ENCODE measurements around the gene CCN5. TPM values are rescaled to one million over a fixed set of nuclear protein-coding genes. Genes with fewer than 3 reads are reported as not detected.

The CCN5 gene
- total RNA-seq, 1 donor from 2014 or later = 134 TPM

- intact Hi-C loops (cut with DNase I) = no loop called here
Observed at GRCh38 chr20:44765091-44765490, 49.9 kb downstream of the CCN5 start.

GRCh38 chr20:44765701-44766347 lies 50.7 kb downstream of the CCN5 start:
- Histone ChIP-seq H3K27me3 (no peaks in the 10 kb centered on the region), H3K9me3 (no peaks in the 10 kb centered on the region), H3K4me3 (no peak overlapping the region), H3K36me3 (no peaks in the 10 kb centered on the region), H3K27ac (no peak overlapping the region), H3K4me1 (no peaks in the 10 kb centered on the region)
- intact Hi-C loops (cut with DNase I) = no loop called here
- TF ChIP-seq POLR2A (IDR thresholded peaks at IDR 0.05) (no peak), CTCF (IDR thresholded peaks at IDR 0.05) (no peak), POLR2AphosphoS5 (IDR thresholded peaks at IDR 0.05; ENCODE audit: insufficient read depth in 1 of 2, low read depth in 1 of 2) (no peak)
- DNase-seq (ENCODE audit: extremely low spot score in 2 of 2) = no peak

More at GRCh38 chr20:44765091-44765490, 49.9 kb downstream of the CCN5 start:
- H3K4me1 ChIP-seq = no peaks in the 10 kb centered on the region
- H3K27ac ChIP-seq = no peak overlapping the region
- no peaks in the 10 kb centered on the region for H3K9me3 ChIP-seq
- no peaks in the 10 kb centered on the region for H3K36me3 ChIP-seq
- H3K4me3 ChIP-seq = no peak overlapping the region
- TF ChIP-seq POLR2AphosphoS5 (IDR thresholded peaks at IDR 0.05; ENCODE audit: insufficient read depth in 1 of 2, low read depth in 1 of 2) = no peak
- TF ChIP-seq POLR2A (IDR thresholded peaks at IDR 0.05) = no peak
- no peak for TF ChIP-seq CTCF (IDR thresholded peaks at IDR 0.05)
- no peaks in the 10 kb centered on the region for H3K27me3 ChIP-seq
- no peak for DNase-seq (ENCODE audit: extremely low spot score in 2 of 2)

GRCh38 chr20:44768256-44768655 lies 53.1 kb downstream of the CCN5 start:
- no peaks in the 10 kb centered on the region for H3K36me3 ChIP-seq
- H3K4me1 ChIP-seq = no peaks in the 10 kb centered on the region
- no peaks in the 10 kb centered on the region for H3K27me3 ChIP-seq
- H3K4me3 ChIP-seq = no peak overlapping the region
- no peak overlapping the region for H3K27ac ChIP-seq
- TF ChIP-seq POLR2A (IDR thresholded peaks at IDR 0.05) (no peak), CTCF (IDR thresholded peaks at IDR 0.05) (no peak), POLR2AphosphoS5 (IDR thresholded peaks at IDR 0.05; ENCODE audit: insufficient read depth in 1 of 2, low read depth in 1 of 2) (no peak)
- intact Hi-C loops (cut with DNase I) = no loop called here
- no peak for DNase-seq (ENCODE audit: extremely low spot score in 2 of 2)
- no peaks in the 10 kb centered on the region for H3K9me3 ChIP-seq

GRCh38 chr20:44768854-44769480 lies 53.8 kb downstream of the CCN5 start:
- H3K9me3 ChIP-seq = no peaks in the 10 kb centered on the region
- H3K4me1 ChIP-seq = no peaks in the 10 kb centered on the region
- no peak for TF ChIP-seq POLR2AphosphoS5 (IDR thresholded peaks at IDR 0.05; ENCODE audit: insufficient read depth in 1 of 2, low read depth in 1 of 2)
- TF ChIP-seq POLR2A (IDR thresholded peaks at IDR 0.05) = no peak
- TF ChIP-seq CTCF (IDR thresholded peaks at IDR 0.05) = no peak
- intact Hi-C loops (cut with DNase I) = no loop called here
- H3K27me3 ChIP-seq = no peaks in the 10 kb centered on the region
- no peak overlapping the region for H3K4me3 ChIP-seq
- H3K27ac ChIP-seq = no peak overlapping the region
- DNase-seq (ENCODE audit: extremely low spot score in 2 of 2) = no peak
- no peaks in the 10 kb centered on the region for H3K36me3 ChIP-seq

DNA sequence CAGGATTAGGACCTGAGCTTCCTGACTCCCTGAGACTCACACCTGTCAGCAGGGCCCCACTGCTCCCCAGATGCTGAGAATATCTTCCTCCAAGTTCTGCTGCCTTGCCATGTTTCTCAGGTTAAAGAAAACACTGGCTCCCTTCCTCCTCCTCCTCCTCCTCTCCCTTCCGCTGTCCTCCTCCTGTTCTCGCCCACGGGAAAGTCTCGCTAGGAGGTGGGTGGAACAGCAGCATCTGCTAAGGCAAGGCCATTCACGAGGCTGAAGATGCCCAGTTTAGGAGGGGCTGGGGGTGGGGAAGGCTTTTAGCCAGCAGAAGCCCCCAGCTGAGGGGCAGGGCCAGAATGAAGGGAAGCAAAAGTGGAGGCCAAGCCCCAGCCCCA lies 54.3 kb downstream of the CCN5 start:
- TF ChIP-seq POLR2A (IDR thresholded peaks at IDR 0.05) (no peak), POLR2AphosphoS5 (IDR thresholded peaks at IDR 0.05; ENCODE audit: insufficient read depth in 1 of 2, low read depth in 1 of 2) (no peak), CTCF (IDR thresholded peaks at IDR 0.05) (no peak)
- intact Hi-C loops (cut with DNase I) = no loop called here
- no peak overlapping the region for H3K4me3 ChIP-seq
- no peak overlapping the region for H3K27ac ChIP-seq
- H3K27me3 ChIP-seq = no peaks in the 10 kb centered on the region
- DNase-seq (ENCODE audit: extremely low spot score in 2 of 2) = no peak
- no peaks in the 10 kb centered on the region for H3K4me1 ChIP-seq
- H3K9me3 ChIP-seq = no peaks in the 10 kb centered on the region
- no peaks in the 10 kb centered on the region for H3K36me3 ChIP-seq

All from vagina (tissue), 2 donors.